ENCODE data around the gene KIF12.

GRCh38 chr9:114050646-114051045 is 48.4 kb downstream of the KIF12 start:
- TF ChIP-seq EZH2 (IDR thresholded peaks at IDR 0.05; ENCODE audit: borderline replicate concordance, low read depth, low read length, severe bottlenecking), result no peak
- TF ChIP-seq CTCF (IDR thresholded peaks at IDR 0.05; ENCODE audit: borderline replicate concordance, extremely low read depth, low read length, poor library complexity, severe bottlenecking), result no peak
